Testis (tissue), 2 donors: ENCODE results near the gene ANKLE1.

Experiments
- CTCF ChIP-seq, 3 experiments: fragments of 450-650 bp in 2 of 3; fragments of 200-600 bp in 1 of 3; sonication (generic) in 1 of 3; IDR thresholded peaks; one replicate each; pipeline ENCODE4 v1.5.1; 2016 to 2019; ENCODE audit warnings: antibody characterized with exemption in 3 of 3, mild to moderate bottlenecking in 2 of 3, moderate library complexity in 1 of 3
- POLR2A ChIP-seq: fragments of 450-650 bp; IDR thresholded peaks from one replicate; pipeline ENCODE4 v1.6.1; 2017; ENCODE audit warnings: antibody characterized with exemption, mild to moderate bottlenecking, moderate library complexity

DNA sequence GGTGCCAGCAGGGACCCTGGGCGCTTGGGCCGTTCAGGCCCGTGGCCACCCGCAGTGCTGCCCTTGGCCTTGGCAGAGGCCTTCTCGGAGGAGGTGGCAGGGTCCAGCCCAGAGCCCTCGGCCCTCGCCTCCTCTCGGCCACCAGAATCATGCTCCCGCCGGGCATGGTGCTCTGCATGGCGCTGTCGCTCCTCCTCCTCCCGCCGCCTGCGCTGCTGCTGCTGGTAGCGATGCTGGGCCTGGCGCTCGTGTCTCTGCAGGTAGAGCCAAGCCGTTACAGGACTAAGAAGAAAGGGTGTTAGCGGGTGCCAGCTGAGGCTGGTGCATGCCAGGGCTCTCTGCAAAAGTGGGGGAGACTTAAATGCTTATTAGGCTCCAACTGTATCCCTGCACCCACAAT is 43.4 kb downstream of the ANKLE1 start:
- TF ChIP-seq CTCF (IDR thresholded peaks at IDR 0.05) (no peak), POLR2A (no peak)
